ENCODE results near the gene NELL1. TPM values are rescaled to one million over a fixed set of nuclear protein-coding genes. Genes with fewer than 3 reads are reported as not detected.

Gene NELL1
- total and polyA plus RNA-seq, 8 donors: 0.24 to 1.8 (median 0.71) TPM; not detected in 2

DNA sequence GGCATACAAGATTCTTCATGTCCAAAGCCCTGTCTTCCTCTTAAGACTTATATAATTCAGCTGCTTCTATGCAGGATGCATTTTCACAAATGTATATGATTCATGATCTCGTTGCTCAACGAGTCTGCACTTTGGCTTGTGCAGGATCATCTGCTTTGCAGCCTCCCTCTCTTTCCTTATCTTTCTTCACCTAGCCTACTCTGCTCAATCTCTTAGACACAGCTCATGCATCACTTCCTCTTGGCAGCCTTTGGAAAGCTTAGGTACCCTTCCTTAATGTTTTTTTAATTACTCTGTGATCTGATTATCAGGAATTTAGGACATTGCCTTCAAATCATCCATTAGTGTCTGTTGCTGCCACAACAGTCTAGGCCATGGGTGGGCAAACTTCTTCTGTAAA lies 673.8 kb downstream of the NELL1 start:
- intact Hi-C loops (cut with DNase I): no loop called here
- Histone ChIP-seq H3K27ac (no peak overlapping the region), H3K4me3 (no peak overlapping the region), H3K36me3 (no peaks in the 10 kb centered on the region), H3K9me3 (no peaks in the 10 kb centered on the region), H3K27me3 (no peaks in the 10 kb centered on the region), H3K4me1 (no peaks in the 10 kb centered on the region)
- ATAC-seq (no peak), DNase-seq (no peak)
- TF ChIP-seq, protein P1, sequence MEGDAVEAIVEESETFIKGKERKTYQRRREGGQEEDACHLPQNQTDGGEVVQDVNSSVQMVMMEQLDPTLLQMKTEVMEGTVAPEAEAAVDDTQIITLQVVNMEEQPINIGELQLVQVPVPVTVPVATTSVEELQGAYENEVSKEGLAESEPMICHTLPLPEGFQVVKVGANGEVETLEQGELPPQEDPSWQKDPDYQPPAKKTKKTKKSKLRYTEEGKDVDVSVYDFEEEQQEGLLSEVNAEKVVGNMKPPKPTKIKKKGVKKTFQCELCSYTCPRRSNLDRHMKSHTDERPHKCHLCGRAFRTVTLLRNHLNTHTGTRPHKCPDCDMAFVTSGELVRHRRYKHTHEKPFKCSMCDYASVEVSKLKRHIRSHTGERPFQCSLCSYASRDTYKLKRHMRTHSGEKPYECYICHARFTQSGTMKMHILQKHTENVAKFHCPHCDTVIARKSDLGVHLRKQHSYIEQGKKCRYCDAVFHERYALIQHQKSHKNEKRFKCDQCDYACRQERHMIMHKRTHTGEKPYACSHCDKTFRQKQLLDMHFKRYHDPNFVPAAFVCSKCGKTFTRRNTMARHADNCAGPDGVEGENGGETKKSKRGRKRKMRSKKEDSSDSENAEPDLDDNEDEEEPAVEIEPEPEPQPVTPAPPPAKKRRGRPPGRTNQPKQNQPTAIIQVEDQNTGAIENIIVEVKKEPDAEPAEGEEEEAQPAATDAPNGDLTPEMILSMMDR (IDR thresholded peaks at IDR 0.05): no peak

DNA sequence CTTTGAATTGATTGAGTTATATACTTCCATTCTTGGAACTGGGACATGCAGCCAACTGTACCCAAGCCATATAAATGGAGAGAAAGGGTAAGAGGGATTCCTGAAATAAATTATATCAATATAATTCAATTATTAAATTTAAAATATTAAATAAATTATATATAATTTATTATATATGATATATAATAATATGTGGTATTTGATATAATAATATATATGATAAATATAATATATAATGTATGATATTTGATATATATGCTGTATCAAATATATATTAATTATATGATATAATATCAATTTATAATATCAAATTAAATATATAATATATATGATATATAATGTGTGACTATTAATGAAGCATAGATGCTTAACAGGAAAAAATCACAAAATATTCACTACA lies 677.0 kb downstream of the NELL1 start:
- no peaks in the 10 kb centered on the region for H3K4me1 ChIP-seq
- ATAC-seq (no peak), DNase-seq (no peak)
- H3K36me3 ChIP-seq: no peaks in the 10 kb centered on the region
- H3K9me3 ChIP-seq: no peaks in the 10 kb centered on the region
- intact Hi-C loops (cut with DNase I): no loop called here
- TF ChIP-seq, protein P1 (IDR thresholded peaks at IDR 0.05): no peak
- H3K27me3 ChIP-seq: no peaks in the 10 kb centered on the region
- no peak overlapping the region for H3K27ac ChIP-seq
- H3K4me3 ChIP-seq: no peak overlapping the region

DNA sequence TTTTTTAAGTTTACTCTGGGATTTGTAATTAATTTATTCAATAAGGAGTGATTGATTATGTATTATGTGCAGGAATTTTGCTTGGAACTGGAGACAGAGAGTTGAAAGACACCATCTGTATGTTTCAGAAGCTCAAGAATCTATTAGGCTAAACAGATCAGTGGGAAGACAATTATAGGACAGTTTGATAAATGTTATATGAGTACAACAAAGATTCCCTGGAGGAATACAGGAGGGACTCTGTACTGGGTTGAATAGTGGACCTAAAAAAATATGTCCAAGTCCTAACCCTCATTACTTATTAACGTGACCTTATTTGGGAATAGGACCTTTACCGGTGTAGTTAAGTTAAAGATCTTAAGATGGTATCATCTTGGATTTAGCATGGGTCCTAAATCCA lies 681.2 kb downstream of the NELL1 start:
- ATAC-seq (no peak), DNase-seq (no peak)
- H3K27ac ChIP-seq: no peak overlapping the region
- H3K27me3 ChIP-seq: no peaks in the 10 kb centered on the region
- no peaks in the 10 kb centered on the region for H3K36me3 ChIP-seq
- no peaks in the 10 kb centered on the region for H3K4me1 ChIP-seq
- no peaks in the 10 kb centered on the region for H3K9me3 ChIP-seq
- no peak overlapping the region for H3K4me3 ChIP-seq
- intact Hi-C loops (cut with DNase I): no loop called here
- TF ChIP-seq, protein P1 (IDR thresholded peaks at IDR 0.05): no peak

DNA sequence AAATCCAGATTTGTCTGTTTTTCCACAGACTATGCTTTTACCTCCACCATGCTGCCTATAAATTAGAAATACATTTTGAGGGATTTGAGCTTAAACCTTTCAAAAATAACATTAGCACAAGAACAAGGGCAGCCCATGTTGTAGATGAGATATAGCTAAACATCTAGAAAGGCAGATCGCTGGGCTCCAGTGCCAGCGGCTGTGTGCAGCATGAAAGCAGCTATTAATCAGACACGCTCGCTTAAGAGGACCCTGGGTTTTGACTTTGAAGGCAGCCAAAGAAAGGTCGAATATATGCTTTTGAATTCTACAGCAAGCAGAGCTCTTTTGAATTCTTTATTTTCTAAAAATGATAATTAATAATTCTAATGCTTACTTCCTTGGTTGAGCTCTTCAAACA lies 684.0 kb downstream of the NELL1 start:
- DNase-seq: no peak
- Histone ChIP-seq H3K9me3 (peaks cover 0 to 6% of the 10 kb centered on the region in 2 donors), H3K4me1 (no peaks in the 10 kb centered on the region), H3K27me3 (no peaks in the 10 kb centered on the region), H3K4me3 (no peak overlapping the region), H3K27ac (no peak overlapping the region), H3K36me3 (no peaks in the 10 kb centered on the region)
- intact Hi-C loops (cut with DNase I): no loop called here
- TF ChIP-seq, protein P1 (IDR thresholded peaks at IDR 0.05): no peak
- ATAC-seq: no peak

DNA sequence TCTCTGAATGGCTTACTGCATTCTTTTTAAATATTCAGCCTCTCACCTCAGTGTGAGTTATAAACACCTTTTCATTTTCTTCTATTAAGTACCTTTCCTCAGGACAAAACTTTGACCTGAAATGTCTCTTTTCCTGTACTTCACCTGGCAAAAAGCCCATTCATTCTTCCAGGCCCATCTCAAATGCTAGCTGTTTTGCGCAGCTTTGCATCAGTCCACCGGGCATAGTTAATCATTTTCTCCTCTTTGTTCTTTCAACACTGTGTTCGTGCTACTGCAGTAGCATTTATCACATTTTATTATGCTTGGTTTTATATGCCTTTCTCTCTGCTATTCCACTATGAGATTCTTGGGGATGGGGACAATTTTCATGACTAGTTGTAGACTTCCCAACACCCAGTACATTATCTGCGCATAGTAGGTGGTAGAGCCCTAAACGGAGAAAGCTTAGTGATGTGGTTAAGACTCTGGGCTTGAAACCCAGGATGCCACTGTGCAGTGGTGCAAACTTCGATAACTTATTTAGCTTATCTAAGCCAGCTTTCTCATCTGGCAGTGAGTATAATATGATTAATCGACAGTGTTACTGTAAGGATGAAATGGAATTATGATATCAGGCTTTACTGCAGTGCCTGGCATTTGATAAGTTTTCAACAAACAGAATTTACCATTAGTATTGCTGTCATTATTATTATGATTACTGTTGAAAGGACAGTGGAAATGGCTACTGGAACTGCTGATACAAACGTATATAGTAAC lies 695.7 kb downstream of the NELL1 start:
- H3K9me3 ChIP-seq: peaks cover 0 to 8% of the 10 kb centered on the region in 2 donors
- ATAC-seq (no peak), DNase-seq (no peak)
- TF ChIP-seq, protein P1 (IDR thresholded peaks at IDR 0.05): no peak
- intact Hi-C loops (cut with DNase I): no loop called here
- no peaks in the 10 kb centered on the region for H3K27me3 ChIP-seq
- H3K36me3 ChIP-seq: no peaks in the 10 kb centered on the region
- H3K4me3 ChIP-seq: no peak overlapping the region
- H3K27ac ChIP-seq: no peak overlapping the region
- no peaks in the 10 kb centered on the region for H3K4me1 ChIP-seq
